ENCODE results near the gene NTHL1. TPM values are rescaled to one million over a fixed set of nuclear protein-coding genes. Genes with fewer than 3 reads are reported as not detected.

Gene NTHL1
- total RNA-seq, 1 donor from 2014 or later, result 12.6 TPM

DNA sequence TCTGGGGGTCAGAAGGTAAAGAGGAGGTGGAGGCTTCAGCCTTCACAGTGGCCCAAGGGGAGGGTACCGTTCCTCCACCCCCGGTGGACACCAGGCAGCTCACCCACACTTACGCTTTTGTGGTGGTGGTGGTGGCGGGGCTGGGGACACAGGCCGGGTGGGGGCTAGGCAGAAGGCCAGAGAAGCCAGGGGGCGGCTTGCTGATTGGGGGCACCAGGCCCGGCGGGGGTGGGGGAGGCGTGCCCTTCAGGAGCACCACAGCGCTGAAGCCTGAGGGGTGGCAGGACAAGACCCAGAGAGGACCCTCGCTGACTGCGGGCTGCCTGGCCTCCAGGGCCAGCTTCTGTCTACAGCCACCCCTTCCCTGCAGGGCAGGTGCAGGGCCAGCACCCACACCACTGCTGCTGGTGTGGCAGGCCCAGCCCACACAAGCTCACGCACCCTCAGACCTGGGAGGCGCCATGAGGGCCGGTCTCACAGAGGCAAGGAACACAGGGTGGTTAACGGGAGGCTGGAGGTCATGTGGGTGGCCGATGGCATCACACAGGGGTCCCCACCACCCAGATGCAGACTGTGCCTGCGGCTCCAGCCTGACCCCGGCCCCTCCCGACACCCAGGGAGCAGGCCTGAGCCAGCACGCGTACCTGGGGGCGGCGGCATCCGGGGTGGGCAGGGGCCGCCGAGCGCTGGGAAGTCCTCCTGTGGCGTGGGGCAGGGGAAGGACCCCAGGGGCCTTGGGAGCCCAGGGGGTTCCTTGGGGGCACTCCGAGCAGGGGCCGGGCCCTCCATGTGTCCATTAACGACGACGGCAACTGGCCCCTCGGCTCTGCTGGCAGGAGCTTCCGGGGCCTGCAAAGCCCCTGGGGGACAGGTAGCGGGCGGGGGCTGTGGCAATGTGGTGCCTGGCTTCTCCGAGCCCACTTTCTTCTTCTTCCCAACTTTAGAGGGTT, 48.5 kb downstream of the NTHL1 start:
- Mint-ChIP-seq H3K4me3 (ENCODE audit: unreplicated experiment) (no peak overlapping the region), H3K36me3 (ENCODE audit: low read depth) (peaks cover 13% of the 10 kb centered on the region), H3K4me1 (ENCODE audit: low read depth) (peaks cover 6% of the 10 kb centered on the region), H3K9me3 (ENCODE audit: low read depth) (no peaks in the 10 kb centered on the region), H3K27ac (ENCODE audit: unreplicated experiment) (no peak overlapping the region), H3K27me3 (ENCODE audit: low read depth) (no peaks in the 10 kb centered on the region)
- DNase-seq (ENCODE audit: low spot score), result no peak
- TF ChIP-seq, protein P1, sequence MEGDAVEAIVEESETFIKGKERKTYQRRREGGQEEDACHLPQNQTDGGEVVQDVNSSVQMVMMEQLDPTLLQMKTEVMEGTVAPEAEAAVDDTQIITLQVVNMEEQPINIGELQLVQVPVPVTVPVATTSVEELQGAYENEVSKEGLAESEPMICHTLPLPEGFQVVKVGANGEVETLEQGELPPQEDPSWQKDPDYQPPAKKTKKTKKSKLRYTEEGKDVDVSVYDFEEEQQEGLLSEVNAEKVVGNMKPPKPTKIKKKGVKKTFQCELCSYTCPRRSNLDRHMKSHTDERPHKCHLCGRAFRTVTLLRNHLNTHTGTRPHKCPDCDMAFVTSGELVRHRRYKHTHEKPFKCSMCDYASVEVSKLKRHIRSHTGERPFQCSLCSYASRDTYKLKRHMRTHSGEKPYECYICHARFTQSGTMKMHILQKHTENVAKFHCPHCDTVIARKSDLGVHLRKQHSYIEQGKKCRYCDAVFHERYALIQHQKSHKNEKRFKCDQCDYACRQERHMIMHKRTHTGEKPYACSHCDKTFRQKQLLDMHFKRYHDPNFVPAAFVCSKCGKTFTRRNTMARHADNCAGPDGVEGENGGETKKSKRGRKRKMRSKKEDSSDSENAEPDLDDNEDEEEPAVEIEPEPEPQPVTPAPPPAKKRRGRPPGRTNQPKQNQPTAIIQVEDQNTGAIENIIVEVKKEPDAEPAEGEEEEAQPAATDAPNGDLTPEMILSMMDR (IDR thresholded peaks at IDR 0.05), result no peak

DNA sequence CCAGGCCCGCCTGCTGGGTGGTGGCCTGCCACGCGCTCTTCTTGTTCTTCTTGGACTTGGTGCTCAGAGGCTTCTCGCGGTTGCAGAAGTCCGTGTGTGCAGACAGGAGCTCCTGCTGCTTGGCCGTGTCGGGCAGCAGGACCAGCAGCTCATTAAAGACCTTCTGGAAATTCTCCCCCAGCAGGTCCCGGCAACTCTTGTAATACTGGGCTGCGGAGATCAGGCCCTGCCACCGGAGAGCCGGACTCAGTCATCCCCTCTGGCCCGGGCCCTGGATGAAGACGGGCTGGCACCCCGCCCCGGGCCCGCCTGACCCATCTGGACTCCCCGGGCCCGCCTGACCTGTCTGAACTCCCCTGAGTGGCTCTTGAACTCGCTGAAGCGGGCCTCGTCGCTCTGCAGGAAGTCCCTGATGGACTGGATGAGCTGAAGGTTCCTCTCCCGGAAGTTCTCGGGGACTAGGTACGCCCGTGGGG, 49.2 kb downstream of the NTHL1 start:
- no peak overlapping the region for H3K27ac Mint-ChIP-seq (ENCODE audit: unreplicated experiment)
- no peaks in the 10 kb centered on the region for H3K27me3 Mint-ChIP-seq (ENCODE audit: low read depth)
- peaks cover 2% of the 10 kb centered on the region for H3K4me1 Mint-ChIP-seq (ENCODE audit: low read depth)
- DNase-seq (ENCODE audit: low spot score), result no peak
- H3K4me3 Mint-ChIP-seq (ENCODE audit: unreplicated experiment), result no peak overlapping the region
- H3K9me3 Mint-ChIP-seq (ENCODE audit: low read depth), result no peaks in the 10 kb centered on the region
- TF ChIP-seq, protein P1 (IDR thresholded peaks at IDR 0.05), result no peak
- peaks cover 13% of the 10 kb centered on the region for H3K36me3 Mint-ChIP-seq (ENCODE audit: low read depth)

DNA sequence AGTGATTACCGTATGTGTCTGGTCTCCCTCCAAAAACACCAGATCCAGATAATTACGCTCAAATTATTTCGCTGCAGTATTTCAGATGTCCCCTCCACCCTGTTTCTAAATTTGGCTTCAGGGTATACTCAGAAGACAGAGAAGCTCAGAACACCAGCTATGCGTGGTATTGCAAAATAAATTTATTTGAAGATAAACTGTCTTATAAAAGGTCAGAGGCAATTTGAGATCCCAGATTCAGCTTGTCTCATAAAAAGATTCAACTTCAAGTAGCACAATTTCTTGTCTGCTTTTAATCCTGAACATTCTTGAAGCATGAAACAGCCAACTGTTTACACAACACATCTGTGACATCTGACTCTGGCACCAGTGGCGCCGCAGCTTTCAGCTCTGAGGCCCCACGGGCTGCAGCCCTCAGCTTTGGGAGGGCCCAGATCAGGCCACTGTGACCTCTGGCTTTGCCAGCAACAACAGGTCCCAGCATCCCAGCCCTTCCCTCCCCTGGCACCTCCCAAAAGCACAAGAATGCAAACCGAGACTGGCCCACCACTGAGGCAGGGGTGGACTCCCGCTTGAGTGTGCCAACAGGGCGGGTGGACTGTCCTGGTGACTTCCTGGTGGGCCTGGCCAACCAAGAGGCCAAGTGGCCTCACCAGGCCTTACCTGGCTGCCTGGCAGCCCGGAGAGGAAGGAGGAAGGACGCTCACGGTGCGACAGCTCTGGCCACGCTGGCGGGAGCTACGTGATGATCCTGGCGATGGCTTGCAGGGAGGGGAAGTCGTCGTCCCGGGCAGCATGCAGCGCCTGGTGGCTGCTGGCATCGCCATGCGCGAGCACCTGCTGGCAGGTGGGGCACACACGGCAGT, 49.9 kb downstream of the NTHL1 start:
- no peak for DNase-seq (ENCODE audit: low spot score)
- Mint-ChIP-seq H3K4me1 (ENCODE audit: low read depth) (peaks cover 2% of the 10 kb centered on the region), H3K36me3 (ENCODE audit: low read depth) (peaks cover 13% of the 10 kb centered on the region), H3K4me3 (ENCODE audit: unreplicated experiment) (no peak overlapping the region), H3K9me3 (ENCODE audit: low read depth) (no peaks in the 10 kb centered on the region), H3K27ac (ENCODE audit: unreplicated experiment) (no peak overlapping the region), H3K27me3 (ENCODE audit: low read depth) (no peaks in the 10 kb centered on the region)
- TF ChIP-seq, protein P1 (IDR thresholded peaks at IDR 0.05), result no peak

DNA sequence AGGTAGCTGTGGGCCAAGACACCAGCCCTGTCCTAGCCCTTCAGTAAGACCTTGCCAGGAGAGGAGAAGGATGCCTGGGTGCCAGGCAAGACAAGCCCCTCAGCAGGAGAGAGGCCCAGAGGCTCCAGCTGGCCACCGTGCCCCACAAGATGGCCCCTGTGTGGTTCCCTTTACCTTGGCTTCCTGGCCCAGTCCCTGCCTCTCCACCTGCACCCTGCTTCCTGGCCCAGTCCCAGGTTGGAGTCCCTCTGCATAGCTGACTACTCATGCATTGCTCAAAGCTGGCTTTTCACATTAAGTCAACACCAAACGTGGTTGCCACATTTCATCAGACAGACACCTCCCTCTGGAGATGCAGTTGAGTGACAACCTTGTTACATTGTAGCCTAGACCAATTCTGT, 53.9 kb downstream of the NTHL1 start:
- H3K27ac Mint-ChIP-seq (ENCODE audit: unreplicated experiment), result peak overlapping the region; percentile 59
- H3K4me3 Mint-ChIP-seq (ENCODE audit: unreplicated experiment), result no peak overlapping the region
- no peaks in the 10 kb centered on the region for H3K9me3 Mint-ChIP-seq (ENCODE audit: low read depth)
- H3K36me3 Mint-ChIP-seq (ENCODE audit: low read depth), result peaks cover 7% of the 10 kb centered on the region
- H3K27me3 Mint-ChIP-seq (ENCODE audit: low read depth), result peaks cover 11% of the 10 kb centered on the region
- DNase-seq (ENCODE audit: low spot score), result no peak
- TF ChIP-seq, protein P1 (IDR thresholded peaks at IDR 0.05), result no peak
- peaks cover 8% of the 10 kb centered on the region for H3K4me1 Mint-ChIP-seq (ENCODE audit: low read depth)

Data from chondrocyte (in vitro differentiated cells).